HG02798 (cell line): ENCODE data around the gene SIRPD.
"Not testable (repeated sequence)": the region's sequence is repeated elsewhere in the genome, so short reads cannot be mapped to it uniquely, and the experiment has no call there.

Experiments used
- ATAC-seq: cut with Tn5 transposase; IDR thresholded peaks from one replicate; pipeline ENCODE4 v1.9.1; 2021; ENCODE audit warnings: mild to moderate bottlenecking; ENCODE audit not compliant: unreplicated experiment, poor library complexity

Gene SIRPD

DNA sequence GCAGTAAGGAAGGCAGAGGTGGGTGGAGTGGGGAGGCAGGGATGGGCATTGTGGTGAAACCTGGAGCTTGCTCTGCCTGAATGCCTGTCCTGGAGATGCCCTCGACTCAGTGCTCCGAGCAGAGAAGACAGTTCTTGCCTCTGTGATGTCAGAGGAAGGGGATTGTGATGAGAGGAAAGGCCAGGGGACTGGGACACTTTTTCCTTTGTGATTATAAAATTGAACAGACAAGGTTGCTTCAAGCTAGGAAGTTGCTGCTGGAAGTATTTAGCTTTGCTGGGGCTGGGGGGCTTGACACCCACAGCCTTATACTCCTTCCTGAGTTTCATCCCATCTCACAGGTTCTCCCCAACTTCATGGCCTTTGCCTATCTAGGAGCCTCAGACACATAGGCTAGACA lies at the start of gene SIRPD:
TSS of gene SIRPD (minus strand) at position 101 of the 400 bp plus-strand sequence. CDS start at position 49, 52 bp downstream.
- ATAC-seq: no peak

DNA sequence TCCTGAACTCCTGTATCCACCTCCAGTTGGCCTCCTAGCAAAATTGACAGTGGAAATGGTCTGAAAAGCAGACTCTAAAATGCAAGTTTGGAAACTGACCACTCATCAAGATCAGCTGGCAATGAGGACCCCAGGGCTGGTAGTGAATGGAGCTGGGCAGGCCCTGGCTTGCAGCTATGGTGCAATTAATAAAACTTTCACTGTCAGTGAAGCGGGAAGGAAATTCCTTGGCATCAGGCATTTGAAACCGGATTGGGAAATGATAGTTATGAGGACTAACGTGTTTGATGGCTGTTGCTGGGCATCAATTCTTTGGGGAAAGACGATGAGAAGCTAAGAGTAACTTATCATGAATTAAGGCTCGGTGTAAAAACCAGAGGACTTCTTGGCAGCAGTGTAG lies 43.2 kb upstream of the SIRPD start:
- ATAC-seq: no peak

- no peak for ATAC-seq
Observed at GRCh38 chr20:1595333-1595732, 37.8 kb upstream of the SIRPD start.

DNA sequence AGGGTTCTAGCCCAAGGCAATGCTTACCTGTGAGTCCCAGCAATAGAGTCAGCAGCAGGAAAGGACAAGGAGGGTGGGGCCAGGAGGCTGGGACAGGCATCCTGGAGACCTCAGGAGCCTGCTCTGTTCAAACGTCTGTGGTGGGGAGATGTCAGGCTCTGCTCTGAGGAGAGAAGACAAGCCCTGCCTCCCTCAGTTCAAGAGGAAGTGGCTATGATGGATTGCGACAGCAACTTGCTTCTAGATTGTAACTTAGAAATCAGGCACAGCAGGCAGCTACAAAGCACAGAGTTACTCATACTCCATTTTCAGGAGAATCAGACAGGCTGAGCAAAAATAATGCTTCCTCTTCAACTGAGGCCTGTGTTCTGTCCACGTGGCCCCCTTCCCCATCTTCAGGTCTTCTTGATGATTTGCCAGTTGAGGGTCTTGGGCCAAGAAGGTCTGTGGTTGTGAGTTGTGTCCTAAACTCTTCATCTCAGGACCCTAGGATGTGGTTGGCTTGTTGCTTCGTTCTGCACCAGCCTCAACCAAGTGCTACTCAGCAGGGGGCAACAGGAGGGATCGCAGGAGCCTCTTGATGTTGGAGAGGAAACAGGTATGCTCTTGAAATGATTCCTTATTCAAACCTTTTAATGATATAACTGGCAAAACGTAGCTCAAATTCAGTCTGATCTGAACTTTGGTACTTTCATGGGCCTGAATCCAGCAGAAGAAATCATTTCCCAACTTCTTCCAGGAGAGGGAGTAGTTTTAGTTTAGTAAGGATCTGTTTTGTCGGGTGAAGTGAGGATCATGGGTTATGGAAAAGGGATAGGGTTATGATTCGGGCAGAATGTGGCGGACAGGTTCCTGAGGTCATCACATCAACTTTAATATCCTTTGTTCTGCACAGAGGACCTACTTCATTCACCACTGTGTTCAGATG lies 31.3 kb upstream of the SIRPD start:
- ATAC-seq: no peak

- no peak for ATAC-seq
Observed at GRCh38 chr20:1587781-1588532, 30.5 kb upstream of the SIRPD start.

GRCh38 chr20:1579488-1579887 lies 22.0 kb upstream of the SIRPD start:
- ATAC-seq: no peak

DNA sequence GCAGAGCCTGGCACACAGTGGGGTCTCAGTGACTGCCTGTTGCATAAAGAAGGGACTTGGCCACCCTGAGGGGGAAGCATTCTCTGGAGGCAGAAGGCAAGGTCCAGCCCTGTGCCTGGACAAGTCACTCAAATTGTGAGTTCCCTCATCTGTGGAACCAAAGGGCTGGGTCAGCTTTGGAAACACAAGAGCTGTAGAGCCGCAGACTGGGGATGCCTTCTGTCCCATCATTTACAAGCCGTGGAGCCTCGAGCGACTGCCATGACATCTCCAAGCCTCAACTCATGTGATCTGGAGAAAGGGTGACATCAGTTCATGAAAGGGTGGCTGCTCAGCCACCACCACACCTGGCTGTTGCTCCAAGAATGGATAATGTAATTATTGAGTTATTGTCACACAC lies 20.4 kb upstream of the SIRPD start:
- no peak for ATAC-seq

DNA sequence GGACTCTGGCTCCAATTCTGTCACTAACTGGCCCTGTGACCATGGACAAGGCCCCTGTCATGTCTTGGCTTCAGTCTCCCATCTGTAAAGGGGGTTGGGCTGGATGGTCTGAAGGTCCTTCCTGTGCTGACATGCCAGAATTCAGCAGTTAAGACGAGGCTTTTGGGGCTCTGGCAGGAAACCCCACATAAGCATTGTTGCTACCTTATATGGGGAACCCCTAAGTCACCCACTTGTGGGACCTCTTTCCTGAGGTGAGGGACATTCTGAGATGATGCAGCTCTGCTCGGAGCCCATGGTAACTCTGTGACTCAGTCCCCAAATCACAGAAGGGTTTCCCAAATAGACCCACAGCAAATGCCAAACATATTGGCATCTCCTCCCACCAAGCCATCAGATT lies 19.8 kb upstream of the SIRPD start:
- ATAC-seq: not testable (repeated sequence)

- no peak for ATAC-seq
Observed at GRCh38 chr20:1576641-1577040, 19.1 kb upstream of the SIRPD start.

GRCh38 chr20:1576003-1576402 lies 18.5 kb upstream of the SIRPD start:
- not testable (repeated sequence) for ATAC-seq

GRCh38 chr20:1571583-1571982 lies 14.1 kb upstream of the SIRPD start:
- ATAC-seq: not testable (repeated sequence)

GRCh38 chr20:1569415-1569881 lies 11.9 kb upstream of the SIRPD start:
- no peak for ATAC-seq

DNA sequence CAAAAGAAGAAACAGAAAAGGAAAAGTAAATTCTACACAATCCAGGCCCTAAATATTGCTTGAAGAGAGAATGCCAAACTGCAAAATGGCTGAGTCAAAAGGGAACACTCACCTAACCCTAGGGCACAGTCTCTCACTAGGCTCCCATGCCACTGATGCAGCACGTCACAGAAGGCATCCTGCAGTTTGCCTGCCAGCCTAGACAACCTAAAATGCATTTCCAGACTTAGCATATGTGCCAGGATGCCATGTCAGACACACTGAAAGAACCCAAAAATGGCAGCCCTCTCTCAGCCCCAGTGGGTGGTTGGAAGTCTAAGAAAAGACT lies 10.6 kb upstream of the SIRPD start:
- ATAC-seq: no peak

GRCh38 chr20:1567392-1568162 lies 10.1 kb upstream of the SIRPD start:
- ATAC-seq: no peak

GRCh38 chr20:1566701-1567100 lies 9.2 kb upstream of the SIRPD start:
- no peak for ATAC-seq

GRCh38 chr20:1565461-1565860 lies 8.0 kb upstream of the SIRPD start:
- ATAC-seq: no peak

GRCh38 chr20:1563598-1563997 lies 6.1 kb upstream of the SIRPD start:
- no peak for ATAC-seq

DNA sequence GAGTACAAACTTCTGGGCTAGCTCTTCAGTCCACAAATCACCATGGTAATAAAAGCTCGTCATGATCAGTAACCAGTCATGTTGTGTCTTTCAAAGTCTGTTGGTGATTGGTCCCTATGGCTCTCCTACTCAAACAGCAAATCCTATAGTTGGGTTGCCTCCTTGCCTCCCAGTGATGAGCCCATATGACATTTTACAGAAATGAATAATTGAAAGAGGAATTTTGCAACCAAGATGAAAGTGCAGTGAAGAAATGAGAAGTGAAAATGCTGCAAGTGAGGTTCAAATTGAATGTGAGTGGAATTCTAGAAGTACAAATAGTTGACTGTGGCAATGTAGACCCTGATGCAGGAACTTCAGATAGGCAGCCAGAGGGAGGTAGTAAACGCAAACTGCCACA lies 5.1 kb upstream of the SIRPD start:
- ATAC-seq: no peak

GRCh38 chr20:1561350-1561749 lies 3.8 kb upstream of the SIRPD start:
- no peak for ATAC-seq

- no peak for ATAC-seq
Observed at GRCh38 chr20:1555952-1556351, 1.6 kb downstream of the SIRPD start.
